GM21576 (cell line): ENCODE results near the gene MMP24OS.
"Not testable (repeated sequence)": the region's sequence is repeated elsewhere in the genome, so short reads cannot be mapped to it uniquely, and the experiment has no call there.

Source experiments
- ATAC-seq: cut with Tn5 transposase; IDR thresholded peaks from one replicate; pipeline ENCODE4 v1.9.1; 2021; ENCODE audit warnings: mild to moderate bottlenecking, moderate library complexity; ENCODE audit not compliant: unreplicated experiment

MMP24OS gene

GRCh38 chr20:35252598-35252997, 25.3 kb downstream of the MMP24OS start:
- not testable (repeated sequence) for ATAC-seq

GRCh38 chr20:35252037-35252461, 25.9 kb downstream of the MMP24OS start:
- peak; percentile 64 for ATAC-seq

GRCh38 chr20:35251613-35251940, 26.3 kb downstream of the MMP24OS start:
- ATAC-seq = no peak

- ATAC-seq = no peak
These were observed 29.1 kb downstream of the MMP24OS start for GRCh38 chr20:35248641-35249475.

GRCh38 chr20:35246723-35247122, 31.2 kb downstream of the MMP24OS start:
- ATAC-seq = no peak

GRCh38 chr20:35243986-35244385, 33.9 kb downstream of the MMP24OS start:
- no peak for ATAC-seq

GRCh38 chr20:35243317-35243716, 34.6 kb downstream of the MMP24OS start:
- ATAC-seq = no peak

GRCh38 chr20:35240811-35241293, 37.1 kb downstream of the MMP24OS start:
- no peak for ATAC-seq

- no peak for ATAC-seq
These were observed 37.7 kb downstream of the MMP24OS start for GRCh38 chr20:35240083-35240810.

GRCh38 chr20:35238735-35239134, 39.2 kb downstream of the MMP24OS start:
- no peak for ATAC-seq

GRCh38 chr20:35238170-35238569, 39.8 kb downstream of the MMP24OS start:
- no peak for ATAC-seq

GRCh38 chr20:35237486-35237885, 40.4 kb downstream of the MMP24OS start:
- ATAC-seq = no peak

- ATAC-seq = no peak
These were observed 42.0 kb downstream of the MMP24OS start for GRCh38 chr20:35235881-35236280.

- ATAC-seq = no peak
These were observed 45.3 kb downstream of the MMP24OS start for GRCh38 chr20:35232575-35232974.

- ATAC-seq = no peak
These were observed 50.8 kb downstream of the MMP24OS start for GRCh38 chr20:35226884-35227681.
